Pancreas (tissue), 10 donors: Measurements from ENCODE around the gene GLO1. TPM values are rescaled to one million over a fixed set of nuclear protein-coding genes. Genes with fewer than 3 reads are reported as not detected.

Source experiments
- ATAC-seq, 4 donors: fragments of 200-7000 bp; cut with Tn5 transposase; one replicate each; pipeline versions ENCODE4 v1.8.0 to v1.9.1; 2020; ENCODE audit warnings: mild to moderate bottlenecking in 4 of 4, moderate library complexity in 4 of 4
- DNase-seq, 6 donors: peaks; one replicate each; pipeline ENCODE4 v3.0.0-alpha.2; 2020
- FAIRE-seq: peaks from 2 replicates; lab custom pipeline; 2012; peaks lifted over from hg19 to GRCh38; lab: Jason Lieb, UNC
- H3K27ac ChIP-seq, 4 donors: fragments of 200-600 bp; sonication (generic); 1 replicate in 3 of 4; 2 replicates in 1 of 4; pipeline versions ENCODE4 v1.5.0 to v1.8.0; 2020
- H3K27me3 ChIP-seq, 4 donors: fragments of 200-600 bp; one replicate each; pipeline ENCODE4 v1.8.0; 2021
- H3K36me3 ChIP-seq, 3 donors: fragments of 200-600 bp; sonication (generic) in 1 of 3; one replicate each; pipeline versions ENCODE4 v1.5.0 to v1.8.0; 2020 to 2021
- H3K4me1 ChIP-seq, 3 donors: fragments of 200-600 bp; one replicate each; pipeline ENCODE4 v1.8.0; 2021
- H3K4me3 ChIP-seq, 4 donors: fragments of 200-600 bp; sonication (generic) in 2 of 4; one replicate each; pipeline versions ENCODE4 v1.5.0 to v1.8.0; 2020 to 2021
- H3K9me3 ChIP-seq, 4 donors: fragments of 200-600 bp; one replicate each; pipeline ENCODE4 v1.8.0; 2021
- CTCF ChIP-seq, 4 donors: fragments of 200-600 bp; sonication (generic) in 3 of 4; IDR thresholded peaks; one replicate each; pipeline versions ENCODE4 v1.5.0 to v1.8.0; 2021; ENCODE audit warnings: antibody characterized with exemption in 4 of 4
- WGBS, 2 donors: extraction: QIAGEN DNeasy Blood & Tissue Kit; methylation state at CpG; one replicate each; pipeline ENCODE4 v1.1.7; 2013; 5-methylcytosine and 5-hydroxymethylcytosine counted together
- intact Hi-C, 3 donors: fragments of 100-400 bp; cut with DNase I; formaldehyde crosslinking; loops; one replicate each; pipeline versions ENCODE4 v1.11.1 to v1.14.2; 2022
- polyA plus RNA-seq, 2 donors: library from polyadenylated mRNA; stranded (reverse); fragments of 200-250 nt; gene quantifications; one replicate each; pipeline ENCODE4 v1.2.3, GENCODE V29; 2013
- total RNA-seq, 6 donors: library from RNA; stranded (reverse); fragmentation: NEBNext Ultra II Directional in 4 of 6; extraction: Animal tissue kit (Norgen Biotek cat#: 25700) in 4 of 6; gene quantifications; one replicate each; pipeline versions ENCODE4 v1.2.1 to v1.2.4, GENCODE V29; 2021 to 2023
- donor health status: healthy with polysubstance abuse.
- donor health status: DM: no; HTN: no; CAD: no; lungs with moderate emphysema.
- donor health status: DM: no; HTN: no; CAD: no.
- donor health status: control.
- donor health status: control.
- donor health status: Bipolar disorder and iron deficiency.
- donor health status: DM: yes; HTN: yes; CAD: no.
- donor health status: DM: no; HTN: no; CAD: no.
- donor health status: DM: no; HTN: no; CAD: no.
- donor health status: DM: yes; HTN: yes; CAD: no.

Gene GLO1
- total and polyA plus RNA-seq, 8 donors: 16.6 to 36.5 (median 24.2) TPM

DNA sequence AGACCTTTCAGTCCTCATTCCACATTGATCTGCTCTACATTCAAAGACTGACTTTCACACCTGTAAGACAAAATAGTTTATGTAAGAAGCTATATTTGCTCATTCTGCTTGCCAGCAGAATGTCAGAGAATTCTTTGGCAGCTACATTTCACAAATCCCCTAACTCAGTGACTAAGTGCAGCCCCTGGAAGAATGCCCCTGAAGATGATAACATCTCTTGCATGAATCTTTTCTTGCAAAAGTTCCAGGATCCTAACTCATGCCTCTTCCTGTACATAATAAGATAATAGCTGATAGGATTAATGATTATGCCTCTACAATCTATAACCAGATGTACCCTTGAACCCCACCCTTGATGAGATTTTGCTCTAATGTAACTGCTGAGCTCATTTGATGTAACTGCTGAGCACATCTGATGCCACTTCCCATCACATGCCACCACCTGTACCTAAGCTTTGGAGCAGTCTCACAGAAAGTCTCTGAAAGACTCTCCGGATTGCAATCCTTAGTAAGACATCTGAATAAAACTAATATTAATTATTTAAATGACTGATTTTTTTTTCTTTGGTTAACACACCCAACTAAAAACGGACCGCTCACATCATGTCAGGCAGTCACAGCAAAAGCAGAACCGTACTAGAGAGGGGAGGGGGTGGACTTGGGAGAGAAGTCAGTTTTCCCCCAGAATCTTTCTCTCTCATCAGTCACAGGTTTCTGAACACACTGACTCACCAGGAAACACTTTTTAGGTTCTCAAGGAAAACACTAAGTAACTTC, 11.5 kb upstream of the GLO1 start:
- intact Hi-C loops: no loop called here
- Histone ChIP-seq H3K4me3 (peak overlapping the region in 1 of 4 donors; percentile 26), H3K4me1 (no peaks in the 10 kb centered on the region), H3K27me3 (peaks cover 0 to 13% (median 0%) of the 10 kb centered on the region in 4 donors), H3K9me3 (no peaks in the 10 kb centered on the region), H3K36me3 (no peaks in the 10 kb centered on the region), H3K27ac (no peak overlapping the region)
- TF ChIP-seq CTCF (IDR thresholded peaks at IDR 0.05): no peak
- no peak for DNase-seq
- FAIRE-seq: no peak
- no peak for ATAC-seq
- 55 to 57% methylated on average over 4 of the region's 4 CpGs for WGBS, 2 donors

GRCh38 chr6:38713812-38714211, 10.9 kb upstream of the GLO1 start:
- intact Hi-C loops: no loop called here
- DNase-seq: no peak
- ATAC-seq: no peak
- Histone ChIP-seq H3K36me3 (no peaks in the 10 kb centered on the region), H3K4me1 (no peaks in the 10 kb centered on the region), H3K27ac (no peak overlapping the region), H3K4me3 (no peak overlapping the region), H3K27me3 (peaks cover 0 to 13% (median 0%) of the 10 kb centered on the region in 4 donors), H3K9me3 (no peaks in the 10 kb centered on the region)
- 73 to 74% methylated on average over 6 of the region's 6 CpGs for WGBS, 2 donors
- TF ChIP-seq CTCF (IDR thresholded peaks at IDR 0.05): no peak
- no peak for FAIRE-seq

DNA sequence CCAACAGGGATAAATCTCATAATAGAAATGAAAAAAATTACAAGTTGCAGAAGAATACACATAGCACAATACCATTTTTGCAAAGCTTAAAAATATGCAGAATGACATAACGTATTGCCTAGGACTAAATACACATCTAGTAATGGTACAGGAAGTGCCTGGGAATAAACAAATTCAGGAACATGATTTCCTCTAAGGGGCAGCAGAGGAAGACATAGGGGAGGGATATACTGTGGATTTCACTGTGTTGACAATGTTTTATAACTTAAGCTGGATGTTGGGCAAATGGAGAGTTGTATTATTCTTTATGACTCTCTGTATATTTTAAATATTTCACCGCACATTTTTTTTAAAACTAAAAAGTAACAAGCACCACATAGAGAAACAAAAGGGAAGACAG, 5.6 kb upstream of the GLO1 start:
- no peak overlapping the region for H3K4me3 ChIP-seq
- no peak overlapping the region for H3K27ac ChIP-seq
- no peaks in the 10 kb centered on the region for H3K9me3 ChIP-seq
- H3K4me1 ChIP-seq: no peaks in the 10 kb centered on the region
- peaks cover 0 to 3% (median 0%) of the 10 kb centered on the region in 4 donors for H3K27me3 ChIP-seq
- TF ChIP-seq CTCF (IDR thresholded peaks at IDR 0.05): no peak
- intact Hi-C loops: no loop called here
- H3K36me3 ChIP-seq: no peaks in the 10 kb centered on the region
- ATAC-seq (no peak), DNase-seq (no peak), FAIRE-seq (no peak)
- WGBS, 2 donors: 57 to 59% methylated on average over 2 of the region's 2 CpGs

DNA sequence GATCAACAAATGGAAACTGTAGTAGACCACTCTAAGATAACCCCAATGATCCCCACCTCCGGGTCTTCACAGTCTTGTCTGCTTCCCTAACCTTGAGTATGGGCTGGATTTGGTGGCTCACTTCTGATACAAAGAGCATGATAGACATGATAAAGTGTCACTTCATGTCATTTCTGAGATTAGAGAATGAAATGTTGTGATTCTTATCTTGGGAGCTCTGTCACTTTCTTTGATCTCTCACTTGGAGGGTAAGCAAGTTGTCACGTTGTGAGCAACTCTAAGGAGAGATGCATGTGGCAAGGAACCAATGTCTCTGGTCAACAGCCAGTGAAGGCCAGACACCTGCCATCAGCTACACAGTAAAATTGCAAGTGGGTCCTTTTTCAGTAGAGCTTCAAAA, 3.0 kb upstream of the GLO1 start:
- Histone ChIP-seq H3K9me3 (no peaks in the 10 kb centered on the region), H3K27me3 (no peaks in the 10 kb centered on the region), H3K4me1 (peaks cover 0 to 4% (median 0%) of the 10 kb centered on the region in 3 donors), H3K27ac (no peak overlapping the region), H3K4me3 (no peak overlapping the region), H3K36me3 (no peaks in the 10 kb centered on the region)
- FAIRE-seq: no peak
- no peak for DNase-seq
- no peak for ATAC-seq
- no peak for TF ChIP-seq CTCF (IDR thresholded peaks at IDR 0.05)
- 61 to 62% methylated on average over 2 of the region's 2 CpGs for WGBS, 2 donors
- intact Hi-C loops: no loop called here

DNA sequence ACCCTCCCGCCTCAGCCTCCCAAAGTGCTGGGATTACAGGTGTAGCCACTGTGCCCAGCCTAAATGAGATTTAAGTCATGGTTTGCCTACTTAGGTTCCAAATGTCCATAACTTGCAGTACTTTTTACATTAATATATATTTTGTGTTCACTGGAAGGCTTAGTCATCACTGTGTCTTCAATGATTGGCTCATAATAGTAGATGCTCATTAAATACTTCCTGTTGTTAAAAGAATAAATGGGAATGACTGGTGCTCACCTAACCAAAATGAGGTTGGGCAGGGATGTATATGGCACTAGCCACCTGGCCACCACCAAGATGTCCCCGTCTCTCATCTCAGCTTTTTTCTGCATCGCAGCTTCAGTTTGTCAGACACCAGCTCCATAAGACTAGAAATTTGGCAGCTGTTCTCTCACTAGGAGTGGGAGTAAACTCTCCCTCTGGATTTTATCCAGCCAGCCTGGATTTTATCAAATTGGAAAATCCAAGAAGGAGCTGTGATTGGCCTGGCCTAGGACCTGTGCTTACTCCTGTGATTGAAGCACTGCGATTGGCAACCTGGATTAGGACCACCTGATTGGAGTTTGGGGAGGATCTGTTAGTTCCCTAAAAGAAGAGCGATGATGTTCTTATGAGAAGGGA, 1.1 kb upstream of the GLO1 start:
- Histone ChIP-seq H3K4me3 (no peak overlapping the region), H3K9me3 (no peaks in the 10 kb centered on the region), H3K4me1 (peaks cover 0 to 4% (median 0%) of the 10 kb centered on the region in 3 donors), H3K27ac (no peak overlapping the region), H3K36me3 (no peaks in the 10 kb centered on the region), H3K27me3 (no peaks in the 10 kb centered on the region)
- FAIRE-seq (no peak), ATAC-seq (no peak), DNase-seq (no peak)
- no peak for TF ChIP-seq CTCF (IDR thresholded peaks at IDR 0.05)
- WGBS, 2 donors: 69 to 72% methylated on average over 5 of the region's 5 CpGs
- intact Hi-C loops: no loop called here
